Endothelial cell of umbilical vein (primary cell): ENCODE measurements around the gene MCF2L. TPM values are rescaled to one million over a fixed set of nuclear protein-coding genes. Genes with fewer than 3 reads are reported as not detected.

ENCODE experiments used
- BruUV-seq: library from RNA; stranded (reverse); fragments of 400-500 nt; replicated peaks from 2 replicates; lab custom pipeline; 2021; lab: Mats Ljungman, UMichigan
- CTCF ChIA-PET: fragments of 300-600, 350-600 bp; sonication (Branson Sonifier 250); formaldehyde crosslinking; loops from one replicate; lab custom pipeline; 2021; ENCODE audit warnings: antibody characterized with exemption, inconsistent platforms; lab: Charles Lee
- POLR2A ChIA-PET: fragments of 300-600, 350-600 bp; sonication (Branson Sonifier 250); formaldehyde crosslinking; loops from one replicate; lab custom pipeline; 2021; ENCODE audit warnings: antibody characterized with exemption, inconsistent platforms; lab: Charles Lee
- DNase-seq: peaks from one replicate; pipeline ENCODE4 v3.0.0-alpha.2; 2011; ENCODE audit warnings: low read depth, low spot score
- FAIRE-seq: peaks from 2 replicates; lab custom pipeline; 2011; peaks lifted over from hg19 to GRCh38; lab: Jason Lieb, UNC
- H2AFZ ChIP-seq: 2 replicates; pipeline ENCODE4 v1.6.0; 2012; ENCODE audit warnings: low read depth, low read length, control low read depth, inconsistent platforms
- H3K27ac ChIP-seq: 2 replicates; pipeline ENCODE4 v1.5.1; 2011; ENCODE audit warnings: low read depth, mild to moderate bottlenecking, control low read depth, low read length, moderate library complexity; ENCODE audit not compliant: insufficient read depth
- H3K27me3 ChIP-seq, 2 experiments: 2 replicates each; pipeline versions ENCODE4 v1.6.0 to v1.6.1; 2011; ENCODE audit warnings: low read length in 2 of 2, mixed read lengths in 1 of 2; ENCODE audit not compliant: control insufficient read depth in 2 of 2, insufficient read depth in 2 of 2
- H3K36me3 ChIP-seq, 2 experiments: 2 replicates in 1 of 2; 3 replicates in 1 of 2; pipeline ENCODE4 v1.5.1; 2011; ENCODE audit warnings: low read length in 2 of 2, mild to moderate bottlenecking in 1 of 2, moderate library complexity in 1 of 2; ENCODE audit not compliant: control insufficient read depth in 2 of 2, insufficient read depth in 2 of 2; ENCODE audit errors: extremely low read depth in 1 of 2
- H3K4me1 ChIP-seq: 3 replicates; pipeline ENCODE4 v1.5.1; 2011; ENCODE audit warnings: mild to moderate bottlenecking, low read length; ENCODE audit not compliant: control insufficient read depth, insufficient read depth; ENCODE audit errors: extremely low read depth
- H3K4me2 ChIP-seq: 2 replicates; pipeline ENCODE4 v1.6.1; 2011; ENCODE audit warnings: low read length, control low read depth, mixed read lengths; ENCODE audit not compliant: insufficient read depth
- H3K4me3 ChIP-seq, 3 experiments: fragments of 200-600 bp in 1 of 3; sonication (generic), shearing (Covaris generic) in 1 of 3; replicated peaks in 1 of 3; 2 replicates each; pipeline ENCODE4 v1.5.1; 2011 to 2016; ENCODE audit warnings: control low read depth in 3 of 3, low read length in 3 of 3, mild to moderate bottlenecking in 2 of 3, inconsistent platforms in 1 of 3, low read depth in 1 of 3, moderate library complexity in 1 of 3; ENCODE audit not compliant: insufficient read depth in 1 of 3
- H3K79me2 ChIP-seq: 2 replicates; pipeline ENCODE4 v1.6.0; 2012; ENCODE audit warnings: low read length, inconsistent platforms; ENCODE audit not compliant: control insufficient read depth, insufficient read depth
- H3K9ac ChIP-seq: replicated peaks from 2 replicates; pipeline ENCODE3; 2011; ENCODE audit warnings: low read length, control low read depth; ENCODE audit not compliant: insufficient read depth; ENCODE audit errors: extremely low read depth
- H3K9me1 ChIP-seq: replicated peaks from 3 replicates; pipeline ENCODE4 v1.6.0; 2011; ENCODE audit warnings: mild to moderate bottlenecking, low read length; ENCODE audit not compliant: control insufficient read depth, insufficient read depth; ENCODE audit errors: extremely low read depth
- H3K9me3 ChIP-seq: replicated peaks from 2 replicates; pipeline ENCODE4 v1.5.1; 2012; ENCODE audit warnings: low read length, inconsistent platforms; ENCODE audit not compliant: control insufficient read depth, insufficient read depth
- H4K20me1 ChIP-seq: replicated peaks from 2 replicates; pipeline ENCODE3; 2011; ENCODE audit warnings: mild to moderate bottlenecking, low read length; ENCODE audit not compliant: control insufficient read depth, insufficient read depth; ENCODE audit errors: extremely low read depth
- EZH2 ChIP-seq: IDR thresholded peaks from 2 replicates; pipeline ENCODE4 v1.6.1; 2012; ENCODE audit warnings: borderline replicate concordance, low read depth, mild to moderate bottlenecking, moderate library complexity, low read length, inconsistent platforms; ENCODE audit not compliant: severe bottlenecking
- FOS ChIP-seq: IDR thresholded peaks from 2 replicates; pipeline ENCODE4 v1.6.1; 2011; ENCODE audit warnings: mild to moderate bottlenecking, low read length, moderate library complexity, borderline replicate concordance; ENCODE audit not compliant: insufficient read depth
- GATA2 ChIP-seq: IDR thresholded peaks from 2 replicates; pipeline ENCODE4 v1.7.0; 2011; ENCODE audit warnings: low read depth, mild to moderate bottlenecking, moderate library complexity, mixed read lengths, low read length; ENCODE audit not compliant: insufficient read length, insufficient read depth
- JUN ChIP-seq: IDR thresholded peaks from 2 replicates; pipeline ENCODE4 v1.6.1; 2011; ENCODE audit warnings: borderline replicate concordance, low read depth; ENCODE audit not compliant: insufficient read length, insufficient read depth
- POLR2A ChIP-seq: IDR thresholded peaks from 2 replicates; pipeline ENCODE4 v1.6.1; 2012; ENCODE audit warnings: low read depth, mild to moderate bottlenecking, control low read depth, low read length
- POLR2AphosphoS5 ChIP-seq: IDR thresholded peaks from 2 replicates; pipeline ENCODE4 v1.6.1; 2012; ENCODE audit warnings: low read depth, mild to moderate bottlenecking, control low read depth, low read length, moderate library complexity; ENCODE audit not compliant: insufficient read depth
- dilution Hi-C: fragments of 300-500 bp; cut with MboI; formaldehyde crosslinking; loops from one replicate; pipeline ENCODE4 v1.15.0; 2019; ENCODE audit warnings: low sequenced_read_pairs; ENCODE audit not compliant: extremely low pct_ligation_motif_present
- intact Hi-C: fragments of 100-400 bp; cut with micrococcal nuclease; formaldehyde crosslinking; loops from one replicate; pipeline ENCODE4 v1.10.0; 2022
- polyA plus RNA-seq, 4 experiments: library from polyadenylated mRNA; depleted of rRNA in 3 of 4; stranded (reverse) in 3 of 4; unstranded in 1 of 4; fragments of >200 nt; gene quantifications; 2 replicates each; pipeline versions ENCODE4 v1.2.1 to v1.2.3, GENCODE V29; 2011 to 2012; ENCODE audit warnings: missing spikeins in 1 of 4
- total RNA-seq: library from RNA; stranded (reverse); gene quantifications from 2 replicates; pipeline ENCODE4 v1.2.3, GENCODE V29; 2021
- TF ChIP-seq, protein P1 (sequence below), 2 donors: IDR thresholded peaks; 1 replicate in 1 of 2; 2 replicates in 1 of 2; pipeline ENCODE4 v1.5.1; 2011; ENCODE audit warnings: low read length in 2 of 2, mild to moderate bottlenecking in 2 of 2, moderate library complexity in 2 of 2, control low read depth in 1 of 2, inconsistent platforms in 1 of 2, low read depth in 1 of 2; ENCODE audit not compliant: insufficient read depth in 1 of 2; ENCODE audit errors: extremely low read depth in 1 of 2
- TF ChIP-seq, protein P2 (sequence below): IDR thresholded peaks from 2 replicates; pipeline ENCODE4 v1.6.1; 2011; ENCODE audit not compliant: insufficient read depth, insufficient read length

MCF2L gene
- total and polyA plus RNA-seq, 2 donors (not counting 3 experiments of a cell fraction or from before 2014, with no cell fraction given) = 0.33 to 0.58 TPM

DNA sequence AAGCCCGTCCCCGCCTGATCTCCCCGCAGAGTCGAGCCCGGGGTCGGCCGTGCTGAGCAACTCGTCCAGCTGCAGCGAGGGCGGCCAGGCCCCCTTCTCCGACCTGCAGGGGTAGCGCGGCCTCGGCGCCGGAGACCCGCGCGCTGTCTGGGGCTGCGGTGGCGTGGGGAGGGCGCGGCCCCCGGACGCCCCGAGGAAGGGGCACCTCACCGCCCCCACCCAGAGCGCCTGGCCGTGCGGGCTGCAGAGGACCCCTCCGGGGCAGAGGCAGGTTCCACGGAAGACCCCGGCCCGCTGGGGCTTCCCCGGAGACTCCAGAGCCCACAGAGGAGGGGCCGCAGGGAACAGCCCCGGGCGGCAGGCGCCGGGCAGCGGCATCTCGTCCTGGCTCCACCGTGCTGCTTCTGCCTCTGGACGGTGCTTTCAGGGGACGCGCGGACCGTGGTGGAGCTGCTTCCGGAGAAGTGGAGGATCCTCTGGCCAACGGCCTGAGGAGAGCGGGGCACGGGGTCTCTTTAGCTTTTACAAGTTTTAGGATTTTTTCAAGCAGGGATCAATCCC, 127.8 kb downstream of the MCF2L start:
- Histone ChIP-seq H3K9ac (no peak overlapping the region), H3K4me1 (no peaks in the 10 kb centered on the region), H3K9me1 (no peaks in the 10 kb centered on the region), H3K4me2 (no peak overlapping the region), H3K36me3 (no peaks in the 10 kb centered on the region), H3K79me2 (no peaks in the 10 kb centered on the region), H4K20me1 (no peaks in the 10 kb centered on the region), H3K9me3 (no peaks in the 10 kb centered on the region), H2AFZ (no peak overlapping the region), H3K4me3 (no peak overlapping the region), H3K27ac (no peak overlapping the region), H3K27me3 (no peaks in the 10 kb centered on the region)
- dilution Hi-C loops (no loop called here), intact Hi-C loops (no loop called here)
- ChIA-PET POLR2A (no interaction called here), CTCF (no interaction called here)
- FAIRE-seq (no peak), DNase-seq (no peak)
- BruUV-seq = no TSS peak
- TF ChIP-seq, protein P1, sequence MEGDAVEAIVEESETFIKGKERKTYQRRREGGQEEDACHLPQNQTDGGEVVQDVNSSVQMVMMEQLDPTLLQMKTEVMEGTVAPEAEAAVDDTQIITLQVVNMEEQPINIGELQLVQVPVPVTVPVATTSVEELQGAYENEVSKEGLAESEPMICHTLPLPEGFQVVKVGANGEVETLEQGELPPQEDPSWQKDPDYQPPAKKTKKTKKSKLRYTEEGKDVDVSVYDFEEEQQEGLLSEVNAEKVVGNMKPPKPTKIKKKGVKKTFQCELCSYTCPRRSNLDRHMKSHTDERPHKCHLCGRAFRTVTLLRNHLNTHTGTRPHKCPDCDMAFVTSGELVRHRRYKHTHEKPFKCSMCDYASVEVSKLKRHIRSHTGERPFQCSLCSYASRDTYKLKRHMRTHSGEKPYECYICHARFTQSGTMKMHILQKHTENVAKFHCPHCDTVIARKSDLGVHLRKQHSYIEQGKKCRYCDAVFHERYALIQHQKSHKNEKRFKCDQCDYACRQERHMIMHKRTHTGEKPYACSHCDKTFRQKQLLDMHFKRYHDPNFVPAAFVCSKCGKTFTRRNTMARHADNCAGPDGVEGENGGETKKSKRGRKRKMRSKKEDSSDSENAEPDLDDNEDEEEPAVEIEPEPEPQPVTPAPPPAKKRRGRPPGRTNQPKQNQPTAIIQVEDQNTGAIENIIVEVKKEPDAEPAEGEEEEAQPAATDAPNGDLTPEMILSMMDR (IDR thresholded peaks at IDR 0.05; ENCODE audit: extremely low read depth in 1 of 2, insufficient read depth in 1 of 2, low read depth in 1 of 2, low read length in 2 of 2) = no peak
- TF ChIP-seq FOS = no peak
- TF ChIP-seq POLR2AphosphoS5 = no peak
- no peak for TF ChIP-seq POLR2A
- TF ChIP-seq, protein P2, sequence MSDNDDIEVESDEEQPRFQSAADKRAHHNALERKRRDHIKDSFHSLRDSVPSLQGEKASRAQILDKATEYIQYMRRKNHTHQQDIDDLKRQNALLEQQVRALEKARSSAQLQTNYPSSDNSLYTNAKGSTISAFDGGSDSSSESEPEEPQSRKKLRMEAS = no peak
- TF ChIP-seq EZH2 = no peak
- no peak for TF ChIP-seq JUN
- TF ChIP-seq GATA2 = no peak
